Measurements from ENCODE around the gene SYT5.
"Not testable (repeated sequence)": the region's sequence is repeated elsewhere in the genome, so short reads cannot be mapped to it uniquely, and the experiment has no call there.

The SYT5 gene

DNA sequence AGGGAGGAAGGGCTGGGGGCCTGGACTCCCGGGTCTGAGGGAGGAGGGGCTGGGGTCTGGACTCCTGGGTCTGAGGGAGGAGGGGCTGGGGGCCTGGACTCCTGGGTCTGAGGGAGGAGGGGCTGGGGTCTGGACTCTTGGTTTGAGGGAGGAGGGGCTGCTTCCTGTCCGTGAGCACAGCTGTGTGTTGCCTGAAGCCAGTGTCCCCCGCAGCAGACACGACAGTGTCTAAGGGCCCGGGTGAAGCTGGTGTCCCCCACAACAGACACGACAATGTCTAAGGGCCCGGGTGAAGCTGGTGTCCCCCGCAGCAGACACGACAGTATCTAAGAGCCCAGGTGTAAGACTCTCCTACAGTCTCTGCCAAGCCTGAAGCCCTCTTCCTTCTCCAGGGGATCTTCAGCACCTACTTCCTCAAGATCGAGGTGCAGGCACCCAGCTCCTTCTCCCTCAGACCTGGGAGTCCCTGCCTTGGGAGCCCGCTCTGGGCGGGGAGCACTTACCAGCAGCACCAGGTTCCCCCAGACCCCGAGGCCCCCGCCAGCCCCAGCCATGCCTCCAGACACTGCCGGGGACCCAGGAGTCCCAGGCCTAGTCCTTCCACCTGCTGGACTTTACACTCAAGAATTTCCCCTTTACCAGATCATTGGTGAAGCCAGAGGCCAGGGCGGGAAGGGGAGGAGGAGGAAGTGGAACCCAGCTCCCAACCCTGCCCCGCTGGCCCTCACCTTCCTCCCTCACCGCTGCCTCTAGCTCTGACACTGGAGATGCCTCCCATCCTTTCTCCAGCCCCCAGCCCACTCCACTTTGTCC, 29.0 kb upstream of the SYT5 start, which contains the start of gene PTPRH:
Gene PTPRH, minus strand, starts transcription at position 622 of the 813 bp plus-strand sequence. Its CDS starts 68 bp downstream, at position 554.
- DNase-seq (ENCODE audit: extremely low spot score, insufficient read length, low read depth), result no peak
- FAIRE-seq, result no peak

DNA sequence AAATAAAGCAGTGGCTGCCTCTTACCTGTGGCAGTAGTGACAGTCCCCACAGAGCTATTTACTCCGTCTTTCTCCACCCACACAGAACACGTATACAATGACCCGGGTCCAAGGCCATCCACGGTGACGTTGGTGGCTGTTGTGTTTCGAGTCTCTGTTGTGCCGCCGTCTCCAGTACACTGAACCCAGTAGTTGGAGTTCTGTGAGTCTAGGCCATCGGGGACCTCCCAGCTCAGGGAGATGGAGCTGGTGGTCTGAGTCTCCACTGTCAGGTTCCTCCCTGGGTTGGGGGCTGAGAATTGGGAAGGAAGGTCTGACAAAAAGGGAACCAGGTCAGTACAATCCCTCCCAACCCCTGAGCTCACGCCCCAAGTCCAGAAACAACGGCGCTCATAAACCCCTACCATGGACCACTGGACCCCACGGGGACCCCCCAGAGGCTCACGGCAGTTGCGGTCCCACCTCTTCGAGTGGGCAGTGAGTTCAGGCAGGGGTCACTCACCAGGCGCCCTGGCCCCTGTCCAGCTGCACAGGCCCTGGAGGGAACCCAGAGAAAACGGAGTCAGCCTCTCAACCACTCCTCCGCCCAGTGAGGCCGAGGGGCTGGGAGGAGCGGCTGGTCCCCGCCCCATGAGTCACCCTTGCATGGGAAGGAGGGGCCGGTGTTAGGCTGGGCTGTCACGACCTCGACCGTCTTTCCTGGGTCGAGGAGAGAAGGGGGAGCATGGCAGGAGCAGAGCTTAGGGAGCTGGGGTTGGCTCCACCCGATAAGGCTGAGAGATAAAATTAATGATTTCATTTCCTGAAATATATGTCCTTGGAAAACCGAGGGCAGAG, 26.8 kb upstream of the SYT5 start:
- FAIRE-seq, result no peak
- no peak for DNase-seq (ENCODE audit: extremely low spot score, insufficient read length, low read depth)

GRCh38 chr19:55202199-55202598, 22.1 kb upstream of the SYT5 start:
- DNase-seq (ENCODE audit: extremely low spot score, insufficient read length, low read depth); FAIRE-seq: not testable (repeated sequence)

DNA sequence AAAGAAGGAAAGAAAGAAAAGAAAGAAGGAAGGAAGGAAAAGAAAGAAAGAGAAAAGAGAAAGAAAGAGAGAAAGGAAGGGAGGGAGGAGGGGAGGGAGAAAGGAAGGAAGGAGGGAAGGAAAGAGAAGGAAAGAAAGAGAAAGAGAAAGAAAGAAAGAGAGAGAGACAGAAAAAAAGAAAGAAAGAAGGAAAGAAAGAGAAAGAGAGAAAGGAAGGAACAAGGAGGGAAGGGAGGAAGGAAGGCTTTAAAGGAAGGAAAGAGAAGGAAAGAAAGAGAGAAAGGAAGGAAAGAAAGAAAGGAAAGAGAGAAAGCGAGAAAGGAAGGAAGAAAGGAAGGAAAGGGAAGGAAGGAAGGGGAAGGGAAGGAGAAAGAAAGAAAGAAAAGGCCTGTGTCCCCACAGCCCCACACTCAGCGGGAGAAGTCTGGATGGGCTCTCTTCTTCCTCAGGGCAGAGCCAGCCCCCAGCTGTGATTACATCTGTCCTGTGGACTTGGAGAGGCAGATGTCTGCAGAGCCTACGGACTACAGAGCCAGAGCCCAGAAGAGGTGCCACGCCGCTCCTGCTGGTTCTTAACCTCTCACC, 19.6 kb upstream of the SYT5 start:
- FAIRE-seq (no peak), DNase-seq (ENCODE audit: extremely low spot score, insufficient read length, low read depth) (no peak)

DNA sequence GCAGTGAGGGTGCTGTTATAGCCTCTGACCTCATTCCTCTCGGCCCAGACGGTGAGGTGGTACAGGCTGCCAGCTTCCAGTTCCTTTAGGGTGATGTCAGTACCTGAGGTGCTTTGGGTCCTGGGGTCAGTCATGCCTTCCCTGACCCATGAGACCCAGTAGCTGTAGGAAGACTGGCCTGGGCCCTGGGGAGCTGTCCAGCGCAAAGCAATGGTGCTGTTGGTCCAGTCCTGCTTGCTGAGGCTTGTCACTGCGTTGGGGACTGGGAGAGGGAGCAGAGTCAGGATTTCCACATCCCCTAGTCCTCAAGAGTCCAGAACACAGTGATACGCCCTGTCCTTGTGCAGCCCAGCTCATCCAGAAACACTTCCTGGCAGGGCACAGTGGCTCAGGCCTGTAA, 18.6 kb upstream of the SYT5 start:
- FAIRE-seq, result no peak
- DNase-seq (ENCODE audit: extremely low spot score, insufficient read length, low read depth), result no peak

DNA sequence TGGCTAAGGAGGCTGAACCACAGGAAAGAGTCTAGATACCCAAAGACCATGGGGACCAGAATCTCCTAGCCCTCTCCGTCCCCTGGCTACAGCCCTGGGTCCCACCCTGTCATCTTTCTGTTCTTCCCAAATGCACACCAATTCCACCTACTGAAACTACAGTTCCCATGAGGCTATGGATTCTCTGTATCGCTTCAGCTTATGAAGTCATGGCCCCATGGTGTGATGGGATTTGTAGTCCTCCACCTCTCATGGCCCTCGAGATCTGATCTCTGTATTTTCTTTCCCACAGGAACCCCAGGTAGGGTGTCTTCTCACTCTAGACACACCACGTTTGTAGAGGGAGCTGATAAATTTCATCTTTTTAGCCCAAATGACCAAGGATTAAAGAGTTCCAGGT, 17.4 kb upstream of the SYT5 start:
- FAIRE-seq (no peak), DNase-seq (ENCODE audit: extremely low spot score, insufficient read length, low read depth) (no peak)

DNA sequence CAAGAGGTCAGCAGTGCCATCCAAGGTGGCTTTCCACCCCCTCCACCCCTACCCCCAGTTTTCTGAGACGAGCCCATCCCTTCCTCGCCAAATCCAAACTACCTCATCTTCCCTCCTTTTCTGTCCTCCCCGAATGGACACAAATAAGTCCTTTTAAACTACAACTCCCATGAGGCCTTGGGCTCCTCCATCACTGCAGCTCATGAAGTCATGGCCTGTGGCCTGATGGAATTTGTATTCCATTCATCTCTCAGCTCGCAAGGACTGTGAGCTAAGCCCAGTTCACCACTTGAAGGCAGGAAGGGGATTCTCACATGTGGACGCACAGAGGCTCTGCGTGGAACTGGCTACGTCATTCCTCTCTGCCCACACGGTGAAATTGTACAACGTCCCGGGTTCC, 16.7 kb upstream of the SYT5 start:
- FAIRE-seq (no peak), DNase-seq (ENCODE audit: extremely low spot score, insufficient read length, low read depth) (no peak)

- no peak for DNase-seq (ENCODE audit: extremely low spot score, insufficient read length, low read depth)
- FAIRE-seq, result no peak
Observed at GRCh38 chr19:55193481-55193880, 13.4 kb upstream of the SYT5 start.

- DNase-seq (ENCODE audit: extremely low spot score, insufficient read length, low read depth) (no peak), FAIRE-seq (no peak)
Observed at GRCh38 chr19:55189403-55189835, 9.3 kb upstream of the SYT5 start.

- DNase-seq (ENCODE audit: extremely low spot score, insufficient read length, low read depth) (no peak), FAIRE-seq (no peak)
Observed at GRCh38 chr19:55188625-55189024, 8.5 kb upstream of the SYT5 start.

DNA sequence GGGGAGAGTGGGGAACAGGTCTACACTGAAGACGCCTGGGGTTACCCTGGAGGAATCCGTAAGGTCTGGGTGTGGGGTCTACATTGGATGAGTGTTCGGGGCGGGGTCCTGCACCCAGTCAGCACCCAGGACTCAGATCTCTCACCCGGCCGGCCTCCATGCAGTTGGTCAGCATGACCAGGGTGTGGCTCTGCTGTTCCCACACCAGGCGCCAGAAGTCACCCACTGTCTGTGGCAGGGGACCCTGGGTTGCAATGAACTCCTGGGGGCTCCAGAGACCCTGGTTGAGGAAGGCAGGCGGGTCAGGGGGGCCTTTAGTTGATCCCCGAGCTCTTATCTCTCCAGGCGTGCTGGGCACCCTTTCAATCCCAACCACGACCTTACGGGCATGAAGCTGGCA, 6.0 kb upstream of the SYT5 start:
- no peak for DNase-seq (ENCODE audit: extremely low spot score, insufficient read length, low read depth)
- FAIRE-seq, result no peak

DNA sequence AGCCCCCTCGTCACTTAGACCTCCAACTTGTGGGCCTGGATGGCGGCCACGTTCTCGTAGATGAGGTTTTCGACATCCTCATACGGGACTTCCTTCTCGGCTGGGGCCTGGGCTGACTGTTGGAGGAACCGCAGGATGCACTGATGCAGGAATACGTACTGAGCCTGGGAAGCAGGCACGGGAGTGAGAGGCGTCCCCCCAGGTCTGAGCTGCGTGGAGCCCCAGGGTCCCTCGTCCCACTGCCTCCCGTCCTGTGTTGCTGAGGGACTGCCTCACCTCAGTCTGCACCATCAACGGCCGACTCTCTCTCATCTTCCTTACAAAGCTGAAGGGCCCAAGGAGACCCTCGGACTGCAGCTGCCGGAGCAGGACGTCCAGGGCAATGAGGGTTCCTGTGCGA, 1.7 kb upstream of the SYT5 start:
- FAIRE-seq, result no peak

DNA sequence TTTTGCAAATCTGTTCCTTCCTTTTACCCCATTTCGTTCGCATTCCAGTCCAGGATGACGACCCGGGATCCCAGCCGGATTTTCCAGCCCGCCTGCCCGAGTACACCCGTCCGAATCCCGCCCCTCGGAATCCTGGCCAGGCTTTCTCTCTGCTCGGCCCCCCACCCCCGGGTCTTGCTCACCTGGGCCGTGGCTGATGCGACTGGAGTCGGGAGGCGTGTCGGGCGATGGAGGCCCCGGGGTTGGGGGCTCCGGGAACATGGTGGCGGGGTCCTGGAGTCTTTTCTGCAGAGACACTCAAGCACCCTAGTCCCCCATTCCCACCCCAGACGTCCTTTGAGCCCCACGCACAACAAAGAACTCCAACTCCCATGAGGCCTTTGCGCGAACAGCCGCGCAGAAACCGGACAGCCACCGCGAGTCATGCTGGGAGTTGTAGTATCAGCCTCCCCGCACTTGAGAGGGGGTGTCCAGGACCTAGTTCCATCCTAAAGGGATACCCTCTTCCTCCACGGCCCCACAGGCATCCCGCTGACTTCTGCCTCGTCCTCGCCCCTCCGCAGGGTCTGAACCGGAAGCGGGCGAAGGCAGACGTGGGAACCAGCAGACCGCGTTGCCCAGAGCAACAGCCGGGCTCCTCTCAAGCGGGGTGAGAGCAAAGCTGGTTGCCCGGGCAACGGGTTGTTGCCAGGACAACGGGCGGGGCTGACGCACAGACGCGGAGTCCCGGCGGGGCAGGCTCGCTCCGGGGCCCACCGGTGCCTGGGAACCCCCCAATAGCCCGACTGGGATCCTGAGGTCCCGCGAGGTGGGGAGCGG, 1.1 kb downstream of the SYT5 start:
- FAIRE-seq, result peak; percentile 80
- peak; percentile 88 for DNase-seq (ENCODE audit: extremely low spot score, insufficient read length, low read depth)

More for the DNA sequence above, 1.7 kb upstream of the SYT5 start:
- no peak for DNase-seq (ENCODE audit: extremely low spot score, insufficient read length, low read depth)

DNA sequence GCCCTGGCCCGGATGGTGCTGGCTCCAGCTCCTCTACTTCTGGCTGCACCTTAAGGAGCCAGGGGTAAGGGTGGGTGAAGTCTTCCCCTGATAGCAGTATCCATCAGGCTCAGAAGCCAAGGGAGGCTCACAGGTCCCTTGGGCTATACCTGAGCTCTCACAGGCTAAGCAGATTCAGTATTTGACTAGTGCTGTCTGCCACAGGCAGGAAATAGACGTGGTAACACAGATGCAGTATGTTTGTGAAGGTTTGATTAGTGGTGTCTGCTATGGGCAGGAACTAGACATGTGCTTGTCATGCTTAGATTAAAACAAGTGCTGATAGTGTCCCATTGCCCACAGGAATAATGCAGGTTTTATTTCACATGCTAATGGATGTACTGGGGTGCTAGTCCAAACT, 4.0 kb downstream of the SYT5 start:
- no peak for FAIRE-seq
- DNase-seq (ENCODE audit: extremely low spot score, insufficient read length, low read depth), result no peak

- no peak for DNase-seq (ENCODE audit: extremely low spot score, insufficient read length, low read depth)
- no peak for FAIRE-seq
Observed at GRCh38 chr19:55175117-55175867, 4.8 kb downstream of the SYT5 start.

DNA sequence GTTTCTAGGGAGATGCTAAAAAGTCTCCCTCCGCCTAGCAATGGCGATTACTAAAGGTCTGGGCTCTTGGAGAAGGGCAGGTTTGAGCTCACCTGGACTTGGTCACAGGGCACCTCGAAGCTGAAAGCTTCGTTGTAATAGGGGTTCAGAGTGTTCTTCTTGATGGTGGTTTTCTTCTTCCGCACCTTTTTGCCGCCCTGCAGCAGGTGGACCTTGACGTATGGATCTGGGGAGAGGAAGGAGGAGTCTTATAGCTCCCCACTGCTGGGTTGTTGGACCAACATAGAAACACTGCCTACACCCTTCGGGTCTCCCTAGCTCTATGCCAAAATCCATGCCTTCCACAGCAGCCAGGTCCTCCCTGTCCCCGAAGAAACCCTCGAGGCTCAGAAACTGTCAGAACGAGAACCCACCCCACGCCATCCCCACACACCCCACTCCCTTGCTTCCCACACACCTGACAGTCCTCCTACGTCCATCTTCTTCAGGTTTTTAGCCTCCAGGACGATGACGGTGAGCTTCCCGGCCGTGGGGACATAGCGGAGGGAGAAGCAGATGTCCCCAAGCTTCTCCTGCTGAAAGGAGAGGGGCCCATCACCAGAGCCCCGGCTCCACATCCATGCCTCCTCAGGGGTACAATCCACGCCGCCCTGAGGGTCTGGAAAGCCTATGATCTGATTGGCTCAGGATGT, 5.5 kb downstream of the SYT5 start:
- no peak for FAIRE-seq
- no peak for DNase-seq (ENCODE audit: extremely low spot score, insufficient read length, low read depth)

- FAIRE-seq (no peak), DNase-seq (ENCODE audit: extremely low spot score, insufficient read length, low read depth) (no peak)
Observed at GRCh38 chr19:55173714-55174409, 6.2 kb downstream of the SYT5 start.

DNA sequence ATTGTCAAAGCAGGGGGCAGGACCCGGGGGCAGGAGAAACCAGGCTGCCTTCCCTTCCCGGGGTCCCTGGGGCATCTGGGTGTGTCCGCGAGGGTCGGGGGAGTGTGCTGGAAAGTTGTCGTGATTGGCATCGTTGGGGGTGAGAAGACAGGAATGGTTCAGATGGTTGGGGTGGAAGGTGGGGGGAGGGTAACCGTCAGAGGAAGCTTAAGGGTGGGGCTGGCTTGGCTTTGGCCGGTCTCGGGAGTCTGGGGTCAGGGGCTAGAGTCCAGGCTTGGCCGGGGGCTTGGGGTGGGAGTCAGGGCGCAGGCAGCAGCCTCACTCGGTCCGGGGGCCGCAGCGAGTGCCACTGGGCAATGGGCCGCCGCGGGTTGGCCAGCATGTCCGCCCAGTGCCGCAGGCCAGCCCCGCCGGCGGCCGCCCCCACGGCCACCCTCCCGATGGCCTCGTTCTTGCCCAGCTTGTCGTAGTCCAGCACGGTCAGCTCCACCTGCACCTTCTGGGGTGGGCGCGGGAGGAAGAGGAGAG, 6.8 kb downstream of the SYT5 start:
- DNase-seq (ENCODE audit: extremely low spot score, insufficient read length, low read depth), result no peak
- FAIRE-seq, result no peak
